A673 (cell line): Measurements from ENCODE around the gene CAPN13.

ENCODE experiments used
- CTCF ChIP-seq: fragments of 300-800, 200-600 bp; sonication (generic); conservative IDR thresholded peaks from 2 replicates; pipeline ENCODE4 v1.5.1; 2017; ENCODE audit warnings: low read depth, mild to moderate bottlenecking, antibody characterized with exemption, low read length, moderate library complexity, mixed read lengths
- EZH2 ChIP-seq: fragments of 200-600 bp; sonication (generic); IDR thresholded peaks from 2 replicates; pipeline ENCODE4 v1.6.1; 2017; ENCODE audit warnings: borderline replicate concordance, low read depth, mild to moderate bottlenecking, mixed read lengths, antibody characterized with exemption, low read length; ENCODE audit not compliant: poor library complexity, severe bottlenecking

- TF ChIP-seq CTCF (no peak), EZH2 (no peak)
These were observed 17.5 kb downstream of the CAPN13 start for GRCh38 chr2:30789670-30790210.
